Esophagus squamous epithelium (tissue), 4 donors: Measurements from ENCODE around the gene ST6GALNAC3.

Experiments used
- CTCF ChIP-seq, 6 experiments: fragments of 450-650 bp in 4 of 6; fragments of 200-600 bp in 2 of 6; sonication (generic) in 2 of 6; IDR thresholded peaks; one replicate each; pipeline ENCODE4 v1.5.1; 2016 to 2019; ENCODE audit warnings: antibody characterized with exemption in 6 of 6, mild to moderate bottlenecking in 4 of 6, moderate library complexity in 4 of 6
- POLR2A ChIP-seq, 4 donors: fragments of 450-650 bp; IDR thresholded peaks; one replicate each; pipeline ENCODE4 v1.6.1; 2017; ENCODE audit warnings: antibody characterized with exemption in 4 of 4, mild to moderate bottlenecking in 4 of 4, moderate library complexity in 3 of 4

- TF ChIP-seq CTCF (IDR thresholded peaks at IDR 0.05) (no peak), POLR2A (IDR thresholded peaks at IDR 0.05) (no peak)
Measured at GRCh38 chr1:76554283-76554682, 479.7 kb downstream of the ST6GALNAC3 start.
